Adrenal gland (tissue), 12 donors: ENCODE data around the gene GFRAL. TPM values are rescaled to one million over a fixed set of nuclear protein-coding genes. Genes with fewer than 3 reads are reported as not detected.

Experiments used
- DNase-seq, 7 donors: peaks; one replicate each; pipeline ENCODE4 v3.0.0-alpha.2; 2019 to 2020
- H3K27ac ChIP-seq, 5 donors: fragments of 200-600 bp; sonication (generic) in 4 of 5; 1 replicate in 3 of 5; 2 replicates in 2 of 5; pipeline versions ENCODE4 v1.5.1 to v1.8.0; 2016 to 2020; ENCODE audit warnings: mild to moderate bottlenecking in 1 of 5
- H3K27me3 ChIP-seq: fragments of 200-600 bp; 2 replicates; pipeline ENCODE4 v1.8.0; 2021
- H3K36me3 ChIP-seq, 2 donors: fragments of 200-600 bp; replicated peaks in 1 of 2; 1 replicate in 1 of 2; 2 replicates in 1 of 2; pipeline versions ENCODE4 v1.5.1 to v1.8.0; 2018 to 2022
- H3K4me1 ChIP-seq, 2 donors: fragments of 200-600 bp; replicated peaks in 1 of 2; 1 replicate in 1 of 2; 2 replicates in 1 of 2; pipeline versions ENCODE4 v1.5.1 to v1.8.0; 2018 to 2021
- H3K4me3 ChIP-seq, 4 donors: fragments of 200-600 bp; sonication (generic) in 3 of 4; one replicate each; pipeline ENCODE4 v1.5.1; 2016 to 2018
- H3K9me3 ChIP-seq, 3 donors: fragments of 200-600 bp; sonication (generic) in 1 of 3; replicated peaks in 1 of 3; 1 replicate in 2 of 3; 2 replicates in 1 of 3; pipeline versions ENCODE4 v1.5.1 to v1.8.0; 2016 to 2021
- CTCF ChIP-seq, 6 experiments: fragments of 450-650 bp in 4 of 6; fragments of 200-600 bp in 2 of 6; sonication (generic) in 1 of 6; IDR thresholded peaks; 1 replicate in 5 of 6; 2 replicates in 1 of 6; pipeline versions ENCODE4 v1.5.1 to v1.8.0; 2016 to 2021; ENCODE audit warnings: antibody characterized with exemption in 6 of 6, mild to moderate bottlenecking in 2 of 6, moderate library complexity in 1 of 6
- POLR2A ChIP-seq, 2 donors: fragments of 450-650 bp; IDR thresholded peaks; one replicate each; pipeline ENCODE4 v1.6.1; 2017; ENCODE audit warnings: antibody characterized with exemption in 2 of 2, mild to moderate bottlenecking in 2 of 2, moderate library complexity in 1 of 2
- WGBS, 4 donors: extraction: QIAGEN DNeasy Blood & Tissue Kit in 2 of 4; methylation state at CpG; one replicate each; pipeline versions ENCODE4 v1.1.5 to v1.1.7; 2013 to 2017; 5-methylcytosine and 5-hydroxymethylcytosine counted together
- intact Hi-C, 2 donors: fragments of 100-400 bp; cut with DNase I; formaldehyde crosslinking; loops; one replicate each; pipeline versions ENCODE4 v1.14.1 to v1.15.0; 2022 to 2023
- polyA plus RNA-seq, 3 donors: library from polyadenylated mRNA; stranded (reverse); fragments of 200-250 nt in 2 of 3; fragments of 350-450 nt in 1 of 3; fragmentation: Illumina TruSeq in 1 of 3; extraction: RNeasy Lipid Tissue Mini Kit (QIAGEN cat#74804) in 1 of 3; gene quantifications; one replicate each; pipeline ENCODE4 v1.2.3, GENCODE V29; 2013 to 2014
- total RNA-seq, 9 donors: library from RNA; depleted of rRNA in 4 of 9; stranded (reverse); fragments of >200 nt in 4 of 9; fragments of 120-200 nt in 1 of 9; fragmentation: NEBNext Ultra II Directional in 1 of 9; extraction: Animal tissue kit (Norgen Biotek cat#: 25700) in 1 of 9; gene quantifications; one replicate each; pipeline versions ENCODE4 v1.1.0 to v1.2.4, GENCODE V29; 2013 to 2023
- donor health status: healthy with polysubstance abuse.
- donor health status: Bipolar disorder and iron deficiency.
- donor health status: DM: yes; HTN: yes; CAD: no.
- donor health status: DM: no; HTN: no; CAD: no.
- donor health status: DM: no; HTN: no; CAD: no.
- donor health status: DM: yes; HTN: yes; CAD: no.

GFRAL gene
- total and polyA plus RNA-seq, 12 donors = not detected

GRCh38 chr6:55450005-55450404 lies 122.7 kb downstream of the GFRAL start:
- H3K4me1 ChIP-seq = no peaks in the 10 kb centered on the region
- TF ChIP-seq CTCF (IDR thresholded peaks at IDR 0.05) (no peak), POLR2A (IDR thresholded peaks at IDR 0.05) (no peak)
- 39 to 44% (median 42%) methylated on average over 2 of the region's 2 CpGs for WGBS, 4 donors
- H3K9me3 ChIP-seq = no peaks in the 10 kb centered on the region
- no peaks in the 10 kb centered on the region for H3K27me3 ChIP-seq
- no peak for DNase-seq
- no peaks in the 10 kb centered on the region for H3K36me3 ChIP-seq
- H3K4me3 ChIP-seq = no peak overlapping the region
- intact Hi-C loops = no loop called here
- H3K27ac ChIP-seq = no peak overlapping the region

Other genes starting within 250 kb of the GFRAL start
- 1 to 10 TPM in 1 of 9 donors, under 1 TPM in 1, not detected in 7; 0.41 to 4.8 TPM for gene HCRTR2, start 153.0 kb upstream of the GFRAL start, total RNA-seq
- gene HCRTR2, start 153.0 kb upstream of the GFRAL start, polyA plus RNA-seq = under 1 TPM in 1 of 3 donors, not detected in 2; 0.03 TPM